Hepatic stellate cell (primary cell): ENCODE results near the gene RBM20.

ENCODE experiments used
- DNase-seq: peaks from one replicate; pipeline ENCODE4 v3.0.0; 2011; ENCODE audit warnings: low spot score

RBM20 gene

DNA sequence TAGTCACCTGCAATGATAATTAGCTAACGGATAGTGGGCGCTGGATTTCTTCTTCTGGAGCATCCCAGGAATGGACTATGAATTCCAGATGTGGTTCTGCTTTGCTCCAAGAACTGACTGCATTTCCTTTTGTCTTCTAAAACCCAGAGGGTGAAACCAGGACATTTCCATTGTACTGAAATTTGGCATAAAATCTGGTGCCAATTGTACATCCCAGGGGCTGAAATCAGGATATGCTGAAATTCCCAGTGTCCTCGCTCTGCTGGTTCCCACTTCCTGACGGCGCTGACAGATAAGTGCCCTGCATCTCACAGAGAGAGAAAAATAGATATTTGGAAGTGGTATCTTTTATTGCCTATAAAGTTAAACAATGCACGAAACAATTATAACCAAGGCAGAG, 31.9 kb downstream of the RBM20 start:
- DNase-seq: no peak

DNA sequence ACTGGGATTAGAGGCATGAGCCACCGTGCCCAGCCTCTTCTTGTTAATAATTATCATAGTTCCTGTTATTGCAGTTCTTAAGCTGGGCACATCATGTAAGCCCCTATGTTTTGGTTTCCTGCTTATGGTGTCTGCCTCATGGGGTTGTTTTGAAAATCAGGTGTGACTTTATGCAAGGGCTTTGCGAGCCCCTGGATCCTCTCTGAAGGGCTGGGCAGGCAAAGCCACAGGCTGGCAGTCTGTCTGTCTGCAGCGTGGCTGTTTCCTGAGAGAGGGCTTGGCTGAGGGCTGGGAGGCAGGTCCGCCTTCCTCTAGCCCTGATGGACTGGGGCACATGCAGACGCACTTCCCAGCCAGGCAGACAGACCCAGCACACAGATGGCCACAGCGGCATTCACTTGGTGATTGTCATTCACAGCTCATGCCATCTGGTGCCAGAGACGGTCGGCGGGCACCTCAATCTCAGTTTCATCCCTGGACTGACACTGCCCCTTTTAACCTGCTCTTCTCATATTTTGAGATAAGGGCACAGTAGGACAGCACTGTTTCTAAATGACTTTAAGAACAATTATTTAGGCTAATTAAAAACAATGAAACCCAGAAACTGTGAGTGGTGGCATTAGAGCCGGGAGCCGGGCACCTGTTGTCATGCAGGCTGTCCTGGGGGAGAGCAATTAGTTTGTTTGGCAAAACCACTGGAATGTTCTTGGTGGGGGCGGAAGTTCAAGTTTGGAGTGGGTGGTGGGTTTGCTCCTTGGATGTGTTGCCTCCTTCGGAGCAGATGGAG, 35.5 kb downstream of the RBM20 start:
- no peak for DNase-seq

DNA sequence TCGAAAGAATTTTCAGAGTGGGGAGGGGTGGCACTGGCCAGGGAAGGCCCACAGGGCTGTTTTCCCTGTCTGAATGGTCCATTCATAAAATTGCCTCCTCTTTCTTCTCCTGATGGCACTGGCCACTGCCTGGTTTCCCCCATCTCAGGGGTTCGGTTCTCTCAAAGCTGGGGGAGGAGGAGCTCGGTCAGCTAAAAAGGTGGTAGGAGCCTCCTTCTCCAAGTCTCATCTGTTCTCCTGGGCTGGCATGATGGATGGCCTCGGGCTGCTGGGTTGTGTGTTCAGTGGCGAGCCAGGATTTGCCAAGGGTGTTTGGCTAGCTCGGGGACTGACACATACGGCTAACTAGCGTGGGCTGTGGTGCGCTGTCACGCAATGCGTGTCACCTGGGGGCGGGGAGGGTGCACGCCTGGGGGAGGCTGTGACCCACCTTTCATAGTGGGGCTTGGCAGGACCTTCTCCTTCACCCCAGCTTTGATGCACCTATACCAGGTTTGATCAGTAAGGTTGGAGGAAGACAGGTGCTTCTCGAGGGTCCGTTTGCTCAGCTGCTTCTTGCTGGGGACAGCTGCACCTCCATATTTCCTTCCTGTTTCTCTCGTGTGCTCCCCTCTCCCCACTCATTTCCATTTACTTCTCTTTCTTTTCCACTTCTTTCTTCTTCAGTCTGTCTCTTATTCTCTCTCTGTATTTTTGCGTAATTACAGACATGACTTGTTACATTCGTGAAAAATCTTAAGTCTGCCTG, 36.3 kb downstream of the RBM20 start:
- DNase-seq: no peak

DNA sequence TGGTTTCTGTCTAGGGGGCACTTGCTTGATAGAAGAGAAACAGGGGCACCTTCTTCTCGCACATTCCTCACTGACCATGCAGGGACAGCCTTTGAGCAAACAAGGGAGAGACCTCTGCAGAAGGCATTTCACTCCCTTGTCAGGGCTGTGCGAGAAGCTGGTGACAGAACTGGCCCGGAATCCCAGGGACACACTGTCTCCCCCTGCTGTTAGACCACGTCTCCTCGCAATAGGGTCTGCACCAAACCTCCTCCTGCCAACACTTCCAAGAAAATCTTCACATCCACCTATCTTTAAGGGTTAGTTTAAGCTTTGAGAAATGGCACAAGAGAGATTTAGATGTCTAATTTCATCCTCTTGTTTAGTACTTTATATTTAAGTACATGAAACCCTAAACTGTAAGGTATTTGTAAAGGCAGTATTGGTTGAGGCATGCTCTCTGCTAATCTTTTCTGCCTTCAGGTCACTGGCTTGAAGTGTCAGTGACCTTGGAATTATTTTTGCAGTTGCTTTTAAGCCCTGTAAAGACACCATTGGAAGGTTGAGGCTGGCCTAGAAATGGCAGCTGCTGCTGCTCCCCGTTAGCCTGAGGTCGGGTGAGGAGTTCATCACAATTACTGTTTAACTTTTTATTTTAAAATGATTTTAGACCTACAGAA, 37.0 kb downstream of the RBM20 start:
- DNase-seq: peak; percentile 72

DNA sequence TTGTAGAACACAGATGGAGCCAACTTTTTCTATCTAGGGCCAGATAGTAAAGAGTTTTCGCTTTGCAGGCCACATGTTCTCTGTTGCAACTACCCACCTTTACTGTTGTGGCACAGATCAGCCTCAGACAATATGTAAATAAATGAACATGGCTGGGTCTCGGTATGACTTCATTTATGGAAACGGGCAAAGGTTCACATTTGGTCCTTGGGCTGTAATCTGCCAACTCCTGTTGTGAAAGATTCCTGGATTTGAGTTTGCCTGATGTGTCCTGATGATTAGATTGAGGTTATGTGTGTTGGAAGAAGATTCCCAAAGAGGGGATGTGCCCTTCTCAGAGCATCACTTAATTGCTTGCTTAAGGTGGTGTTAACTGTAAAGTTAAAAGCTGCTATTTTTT, 38.2 kb downstream of the RBM20 start:
- no peak for DNase-seq

DNA sequence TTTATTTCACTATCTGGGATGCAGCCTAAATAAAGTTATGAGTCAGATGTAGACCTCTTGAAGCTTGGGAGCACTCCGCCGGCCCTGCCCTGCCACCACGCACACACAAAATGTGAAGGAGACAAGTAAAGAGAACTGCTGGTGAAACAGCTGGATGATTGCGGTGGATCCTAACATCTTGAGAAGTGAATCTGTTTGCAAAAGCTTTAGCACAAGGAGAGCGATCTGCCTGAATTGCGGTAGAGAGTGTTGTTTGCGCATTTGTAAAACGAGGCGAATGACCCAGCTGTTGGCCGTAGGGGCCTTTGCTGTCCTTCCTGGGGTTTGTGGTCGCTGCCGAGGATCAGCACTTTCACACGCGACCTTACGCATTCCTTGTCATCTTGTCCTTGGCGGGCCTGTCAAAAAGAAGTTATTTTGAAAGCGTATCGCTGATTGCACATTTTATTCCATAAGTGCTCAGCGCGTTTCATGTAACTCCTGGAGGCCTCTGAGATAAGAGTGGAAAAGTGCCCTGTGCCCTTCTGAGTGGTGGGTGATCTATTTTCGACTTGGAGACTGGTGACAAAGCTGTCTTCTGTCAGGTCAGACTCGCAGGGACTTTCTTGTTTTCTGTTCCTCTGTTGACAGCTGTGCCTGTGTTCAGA, 40.8 kb downstream of the RBM20 start:
- peak; percentile 40 for DNase-seq

DNA sequence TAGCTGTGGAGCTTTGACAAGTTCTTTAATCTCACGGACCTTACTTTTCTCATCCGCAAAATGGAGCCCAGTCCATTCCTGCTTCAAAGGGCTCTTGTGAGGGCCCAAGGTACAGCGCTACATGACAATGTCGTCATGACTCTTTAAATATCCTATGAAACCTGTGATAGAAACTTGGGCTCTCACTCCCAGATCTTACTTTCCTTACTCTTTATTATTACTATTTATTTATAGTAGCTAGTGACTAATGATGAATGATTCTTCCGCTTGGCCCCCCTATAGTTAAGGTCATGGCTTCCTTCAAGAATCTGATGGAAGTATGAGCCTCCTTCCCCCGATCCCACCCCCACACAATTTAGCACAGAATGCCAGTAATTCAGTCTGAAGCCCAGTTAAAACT, 41.9 kb downstream of the RBM20 start:
- peak; percentile 73 for DNase-seq

DNA sequence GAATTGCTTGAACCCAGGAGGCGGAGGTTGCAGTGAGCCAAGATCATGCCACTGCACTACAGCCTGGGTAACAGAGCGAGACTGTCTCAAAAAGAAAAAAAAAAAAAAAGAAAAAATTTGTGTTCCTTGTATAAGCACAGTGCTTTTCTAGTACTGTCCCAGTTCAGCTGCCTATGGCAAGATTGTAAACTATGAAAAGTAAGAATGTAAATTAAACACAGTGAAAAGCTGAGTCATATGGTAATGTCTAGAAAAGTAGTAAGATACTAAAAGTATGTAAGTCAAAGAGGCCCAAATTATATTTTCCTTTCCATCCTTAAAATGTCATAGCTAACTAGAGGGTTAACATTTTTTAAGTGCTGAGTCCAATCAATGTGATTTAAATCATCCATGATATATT, 42.8 kb downstream of the RBM20 start:
- DNase-seq: peak; percentile 18

DNA sequence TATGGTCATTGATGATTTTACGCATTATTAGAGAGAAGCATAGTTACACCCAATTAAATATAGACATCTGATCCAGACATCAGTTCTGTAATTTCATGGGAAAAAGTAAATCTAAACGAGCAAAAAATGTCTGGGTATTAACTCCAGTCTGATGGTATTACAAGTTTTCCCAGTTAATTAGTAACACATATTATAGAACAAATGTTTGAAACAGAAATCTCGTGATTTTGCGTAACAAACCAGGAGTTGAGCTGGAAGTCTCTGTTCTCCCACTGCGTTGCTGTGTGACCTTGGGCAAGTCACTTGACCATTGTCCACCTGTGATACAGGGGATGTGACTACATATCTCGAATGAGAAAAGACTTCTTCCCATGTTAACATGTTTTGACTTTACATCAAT, 43.3 kb downstream of the RBM20 start:
- no peak for DNase-seq

DNA sequence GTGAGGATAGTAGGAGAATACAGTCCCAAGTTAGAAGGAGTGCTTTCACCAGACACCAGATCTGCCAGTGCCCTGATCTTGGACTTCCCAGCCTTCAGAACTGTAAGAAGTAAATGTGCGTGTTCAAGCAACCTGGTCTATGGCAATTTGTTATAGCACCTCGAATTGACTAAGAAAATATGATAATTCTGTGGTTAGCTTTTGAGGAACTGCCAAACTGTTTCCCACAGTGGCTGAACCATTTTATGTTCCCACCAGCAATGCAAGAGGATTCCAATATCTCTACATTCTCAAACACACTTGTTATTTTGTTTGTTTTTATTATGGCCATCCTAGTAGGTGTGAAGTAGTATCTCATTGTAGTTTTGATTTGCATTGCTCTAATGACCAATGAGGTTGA, 47.0 kb downstream of the RBM20 start:
- no peak for DNase-seq

DNA sequence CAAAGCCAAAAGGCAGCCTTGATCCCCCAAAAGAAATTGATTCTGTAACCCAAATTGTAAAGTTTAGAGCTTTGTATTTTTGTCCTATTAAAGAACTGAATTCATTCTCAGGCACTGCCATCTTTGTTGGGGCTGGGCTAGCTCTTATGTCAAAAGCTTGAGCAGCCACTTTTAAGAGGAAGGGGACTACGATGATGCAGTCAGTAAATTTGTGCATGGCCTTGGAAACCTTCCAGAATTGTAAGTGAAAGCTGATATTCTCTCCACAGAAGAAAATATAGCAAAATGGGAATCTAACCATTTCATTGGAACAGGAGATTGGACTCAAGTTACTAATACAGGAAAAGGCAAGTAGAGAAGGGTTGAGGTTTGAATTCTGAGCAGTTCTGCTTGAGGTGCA, 50.1 kb downstream of the RBM20 start:
- no peak for DNase-seq

DNA sequence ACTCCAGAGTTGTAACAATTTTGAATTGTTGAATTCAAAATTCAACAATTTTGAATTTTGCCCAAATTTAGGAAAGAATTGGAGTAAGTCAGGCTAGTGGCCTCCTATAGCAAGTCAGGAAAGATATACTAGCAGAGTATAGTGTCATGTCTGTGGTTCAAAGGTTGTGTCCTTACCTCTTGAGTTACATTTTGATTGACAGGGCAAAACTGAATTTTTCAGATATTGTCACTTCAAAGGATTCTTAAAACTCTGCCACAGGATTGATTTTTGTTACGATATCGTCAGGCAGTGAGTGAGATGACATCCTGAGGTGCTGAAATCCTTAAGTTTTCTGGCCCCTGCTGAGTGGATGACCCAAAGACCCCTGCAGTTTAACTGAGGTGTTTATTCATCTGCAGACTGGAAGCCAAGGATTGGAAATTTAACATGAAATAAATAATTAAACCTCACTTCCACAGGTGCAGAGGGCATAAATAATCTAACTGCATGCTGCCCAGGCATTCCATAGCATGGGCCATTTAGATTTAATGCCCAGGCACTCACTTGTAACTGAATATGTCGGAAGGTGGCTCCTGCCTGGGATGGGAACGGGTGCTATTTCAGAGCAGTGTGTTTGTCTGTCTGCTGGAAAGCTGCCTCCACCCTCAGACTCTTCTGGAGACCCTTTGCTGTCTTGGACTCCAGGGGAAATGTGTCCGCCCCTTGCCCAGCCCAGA, 50.8 kb downstream of the RBM20 start:
- no peak for DNase-seq

DNA sequence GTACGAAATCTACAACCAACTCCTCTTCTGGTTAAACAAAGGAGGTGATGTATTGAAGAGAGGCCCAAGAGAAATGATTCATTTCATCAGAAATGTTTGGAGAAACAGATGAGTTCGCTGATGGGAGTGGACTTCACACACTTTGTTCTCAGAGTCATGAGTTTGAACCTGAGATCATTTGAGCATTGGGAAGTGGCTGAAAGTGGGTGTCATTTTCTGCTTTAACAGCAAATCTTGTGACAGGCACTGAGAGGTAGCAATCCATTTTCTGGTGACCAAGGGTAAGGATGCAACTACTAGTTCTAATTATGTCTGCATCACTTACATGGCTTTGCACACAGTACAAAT, 51.4 kb downstream of the RBM20 start:
- no peak for DNase-seq

DNA sequence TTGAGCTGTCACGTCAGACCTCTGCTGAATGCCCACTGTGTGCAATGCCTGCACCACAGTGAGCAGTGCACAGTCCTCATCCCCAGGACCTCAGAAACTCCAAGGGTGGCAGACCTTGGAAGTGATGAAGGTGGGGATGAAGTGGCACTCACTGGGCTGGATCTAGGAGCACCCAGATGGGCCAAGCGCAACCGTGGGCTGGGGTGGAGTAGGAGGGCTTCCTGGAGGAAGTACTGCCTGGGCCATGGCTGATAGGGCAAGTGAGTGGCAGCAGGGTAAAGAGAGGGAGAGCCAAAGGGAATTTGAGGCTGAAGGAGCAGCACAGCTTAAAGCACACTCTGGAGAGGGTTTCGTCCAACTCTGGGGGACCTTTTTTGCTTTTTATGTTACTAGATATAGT, 52.3 kb downstream of the RBM20 start:
- DNase-seq: no peak

DNA sequence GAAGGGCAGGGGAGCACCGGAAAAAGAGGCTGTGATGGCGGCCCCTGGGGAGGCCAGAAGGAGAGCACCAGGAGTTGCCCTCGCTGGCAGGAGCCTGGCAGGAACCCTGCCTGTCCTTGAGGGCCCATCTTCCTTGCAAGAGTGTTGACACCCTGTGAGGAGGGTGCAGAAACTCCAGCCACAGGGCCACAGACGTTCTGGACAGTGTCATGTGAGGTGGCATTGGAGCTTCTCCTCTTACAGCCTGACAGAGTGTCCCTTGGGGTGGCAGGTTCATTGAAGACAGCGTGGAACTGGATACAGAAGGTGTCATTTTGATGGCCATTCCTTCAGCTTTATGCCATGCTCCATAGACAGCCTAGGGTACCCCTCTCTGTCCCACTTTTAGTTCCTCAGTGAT, 54.2 kb downstream of the RBM20 start:
- DNase-seq: no peak

DNA sequence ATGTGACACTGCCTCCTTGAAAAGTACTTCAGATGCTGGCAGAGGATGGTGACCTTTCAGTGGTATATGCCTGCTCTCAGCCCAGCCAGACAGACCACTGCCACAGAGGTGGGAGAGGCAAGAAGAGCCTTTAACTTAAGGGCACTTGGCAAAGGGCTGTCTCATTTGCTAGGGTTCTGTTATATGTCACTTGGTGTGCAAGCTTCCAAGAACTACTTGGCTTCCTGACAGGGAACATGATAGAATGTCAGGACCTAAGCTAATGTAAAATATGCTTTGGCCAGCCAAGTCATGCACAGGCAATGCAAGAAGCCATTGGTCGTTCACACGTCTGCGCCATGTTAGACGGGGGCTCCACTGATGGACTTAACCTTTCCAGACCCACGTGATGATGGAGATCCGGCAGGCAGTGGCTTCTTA, 54.7 kb downstream of the RBM20 start:
- no peak for DNase-seq

DNA sequence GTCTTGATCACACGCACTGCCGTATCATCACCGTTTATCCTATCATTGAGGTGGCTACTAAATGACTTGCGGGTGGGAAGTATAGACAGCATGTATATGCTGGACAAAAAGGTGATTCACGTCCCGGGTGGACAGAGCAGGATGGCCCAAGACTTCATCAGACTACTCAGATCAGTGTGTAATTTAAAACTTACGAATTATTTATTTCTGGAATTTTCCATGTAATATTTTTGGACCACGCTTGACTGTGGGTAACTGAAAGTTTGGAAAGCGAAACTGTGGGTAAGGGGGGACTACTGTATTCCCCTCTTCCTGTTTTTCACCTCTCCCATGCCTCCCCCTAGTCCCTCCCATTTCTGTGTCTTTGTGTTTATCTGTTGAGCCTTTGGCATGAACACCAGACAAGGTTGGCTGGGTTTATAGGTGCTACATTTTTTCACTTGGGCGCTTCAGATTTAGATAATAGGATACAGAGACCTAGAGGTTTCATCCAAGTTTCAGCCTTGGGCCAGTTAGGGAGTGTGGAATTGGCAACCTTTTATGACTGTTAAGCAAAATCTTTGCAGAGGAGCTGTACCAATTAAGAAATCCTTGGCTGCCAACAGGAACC, 55.8 kb downstream of the RBM20 start:
- DNase-seq: no peak

DNA sequence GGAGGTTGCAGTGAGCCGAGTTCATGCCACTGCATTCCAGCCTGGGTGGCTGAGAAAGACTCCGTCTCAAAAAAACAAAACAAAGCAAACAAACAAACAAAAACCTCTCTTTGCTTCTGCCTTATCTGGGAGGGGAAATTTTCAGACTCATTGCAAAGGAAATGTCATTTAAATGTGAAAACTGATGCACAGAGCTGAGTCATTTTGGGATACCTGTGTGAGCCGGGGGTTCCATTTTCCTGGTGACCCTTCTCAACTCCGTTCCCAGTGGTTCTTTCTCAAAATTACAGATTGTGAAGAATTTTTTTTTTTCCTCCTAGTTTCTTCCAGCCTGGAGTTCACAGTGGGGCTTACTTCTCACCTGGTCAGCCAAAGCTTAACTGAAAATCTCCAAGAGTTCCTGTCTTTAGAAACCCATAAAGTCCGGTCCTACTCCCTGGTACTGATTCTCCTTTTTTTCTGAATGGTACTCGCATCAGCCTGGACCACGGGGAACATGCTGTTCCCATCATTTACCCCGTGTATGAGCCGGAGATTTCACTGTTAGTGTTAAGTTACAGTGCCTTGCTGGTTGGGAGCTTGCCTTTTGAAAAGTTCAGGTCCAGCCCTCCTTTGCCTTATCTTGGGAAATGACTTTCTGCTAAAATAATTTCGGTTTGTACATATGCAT, 56.9 kb downstream of the RBM20 start:
- no peak for DNase-seq

DNA sequence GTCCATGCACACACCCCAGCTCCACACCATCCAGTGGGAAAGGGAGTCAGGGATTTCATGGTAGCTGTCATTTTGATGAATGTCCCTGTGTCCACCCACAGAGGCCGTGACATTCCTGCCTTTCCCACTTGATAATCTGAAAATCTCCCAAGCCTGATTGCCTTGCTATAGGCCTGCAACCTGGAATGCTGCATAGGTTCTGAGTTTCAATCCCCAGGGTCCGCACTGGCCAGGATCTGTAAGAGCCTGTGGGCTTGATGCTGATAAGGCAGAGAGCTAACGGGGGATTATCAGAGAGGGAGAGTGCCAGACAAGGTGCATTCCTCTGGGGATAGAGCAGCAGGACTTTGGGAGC, 57.5 kb downstream of the RBM20 start:
- no peak for DNase-seq

DNA sequence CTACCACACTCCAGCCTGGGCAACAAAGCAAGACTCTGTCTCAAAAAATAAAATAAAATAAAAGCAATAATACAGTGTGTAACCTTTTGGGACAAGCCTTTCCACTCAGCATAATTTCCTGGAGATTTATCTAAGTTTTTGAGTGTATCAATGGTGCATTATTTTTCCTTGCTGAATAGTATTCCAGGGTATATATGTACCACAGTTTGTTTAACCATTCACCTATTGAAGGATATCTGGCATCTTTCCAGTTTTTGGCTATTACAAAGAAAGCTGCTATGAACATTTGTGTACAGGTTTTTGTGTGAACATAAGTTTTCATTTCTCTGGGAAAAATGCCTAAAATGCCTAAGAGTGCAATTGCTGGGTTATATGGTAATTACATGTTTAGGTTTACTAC, 59.9 kb downstream of the RBM20 start:
- DNase-seq: no peak

DNA sequence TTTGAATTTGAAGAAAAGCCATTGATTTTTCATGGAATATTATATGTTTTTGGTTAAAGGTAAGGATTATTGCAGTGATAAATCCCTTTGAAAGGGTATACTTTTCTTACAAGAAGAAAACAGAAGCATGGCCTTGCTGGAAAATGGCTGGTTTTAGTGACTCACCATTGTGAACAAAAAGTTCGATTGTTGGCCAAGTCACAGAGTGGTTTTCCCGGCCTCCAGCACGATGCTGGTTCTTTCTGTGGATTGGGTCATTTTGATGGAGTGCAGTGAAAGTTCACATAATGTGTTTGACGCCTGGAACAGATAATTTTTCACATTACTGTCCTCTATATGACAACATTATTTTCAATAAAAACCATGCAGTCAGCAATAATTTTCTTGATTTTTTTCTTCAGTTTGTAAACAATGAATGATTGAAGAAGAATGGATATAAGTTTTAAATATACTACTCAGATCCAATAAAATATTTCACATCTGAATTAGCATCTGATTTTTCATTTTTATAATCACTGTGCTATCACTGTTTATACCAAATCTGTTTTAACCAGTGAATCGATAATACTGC, 60.9 kb downstream of the RBM20 start:
- no peak for DNase-seq
